ENCODE data around the gene C19orf53. TPM values are rescaled to one million over a fixed set of nuclear protein-coding genes. Genes with fewer than 3 reads are reported as not detected.

Gene C19orf53
- total RNA-seq, 4 donors from 2014 or later = 158 to 283 (median 222) TPM

- in situ Hi-C loops (cut with MboI; ENCODE audit: low sequenced_read_pairs in 4 of 4) = no loop called here
- H3K9me3 ChIP-seq = no peaks in the 10 kb centered on the region
Observed at GRCh38 chr19:13764101-13764807, 10.0 kb upstream of the C19orf53 start, which contains the start of gene MRI1. TSS of gene MRI1 (plus strand) at chr19:13764522. CDS start at chr19:13764589, 67 bp downstream.

GRCh38 chr19:13764821-13765394, 9.3 kb upstream of the C19orf53 start:
- Histone ChIP-seq H3K27ac (peak overlapping the region; percentile 65 to 80 (median 76)), H3K4me1 (peaks cover 8 to 9% of the 10 kb centered on the region in 2 donors), H3K9me3 (no peaks in the 10 kb centered on the region), H3K36me3 (peaks cover 0 to 46% of the 10 kb centered on the region in 2 donors), H3K27me3 (no peaks in the 10 kb centered on the region), H3K4me3 (peak overlapping the region; percentile 67 to 83 (median 72))
- intact Hi-C loops (cut with DNase I; ENCODE audit: low total_unique reads) (loop anchor here (2.0 kb wide), 1 partner anchor 16 kb away; no protein-coding TSS in a partner anchor), in situ Hi-C loops (cut with MboI; ENCODE audit: low sequenced_read_pairs in 4 of 4) (no loop called here)
- TF ChIP-seq POLR2A (IDR thresholded peaks at IDR 0.05) = no peak
- TF ChIP-seq, protein P1, sequence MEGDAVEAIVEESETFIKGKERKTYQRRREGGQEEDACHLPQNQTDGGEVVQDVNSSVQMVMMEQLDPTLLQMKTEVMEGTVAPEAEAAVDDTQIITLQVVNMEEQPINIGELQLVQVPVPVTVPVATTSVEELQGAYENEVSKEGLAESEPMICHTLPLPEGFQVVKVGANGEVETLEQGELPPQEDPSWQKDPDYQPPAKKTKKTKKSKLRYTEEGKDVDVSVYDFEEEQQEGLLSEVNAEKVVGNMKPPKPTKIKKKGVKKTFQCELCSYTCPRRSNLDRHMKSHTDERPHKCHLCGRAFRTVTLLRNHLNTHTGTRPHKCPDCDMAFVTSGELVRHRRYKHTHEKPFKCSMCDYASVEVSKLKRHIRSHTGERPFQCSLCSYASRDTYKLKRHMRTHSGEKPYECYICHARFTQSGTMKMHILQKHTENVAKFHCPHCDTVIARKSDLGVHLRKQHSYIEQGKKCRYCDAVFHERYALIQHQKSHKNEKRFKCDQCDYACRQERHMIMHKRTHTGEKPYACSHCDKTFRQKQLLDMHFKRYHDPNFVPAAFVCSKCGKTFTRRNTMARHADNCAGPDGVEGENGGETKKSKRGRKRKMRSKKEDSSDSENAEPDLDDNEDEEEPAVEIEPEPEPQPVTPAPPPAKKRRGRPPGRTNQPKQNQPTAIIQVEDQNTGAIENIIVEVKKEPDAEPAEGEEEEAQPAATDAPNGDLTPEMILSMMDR (IDR thresholded peaks at IDR 0.05 in 4 of 5, conservative IDR thresholded peaks at IDR 0.05 in 1 of 5) = no peak
- ATAC-seq (peak in 1 of 2 donors; percentile 19), DNase-seq (no peak)

More at GRCh38 chr19:13764101-13764807, 10.0 kb upstream of the C19orf53 start, which contains the start of gene MRI1:
- peaks cover 0 to 42% of the 10 kb centered on the region in 2 donors for H3K36me3 ChIP-seq
- peak within 1 kb of the TSS; percentile 65 to 80 (median 76) for H3K27ac ChIP-seq
- intact Hi-C loops (cut with DNase I; ENCODE audit: low total_unique reads) = loop anchor here (2.0 kb wide), 1 partner anchor 15 kb away; no protein-coding TSS in a partner anchor
- TF ChIP-seq POLR2A (IDR thresholded peaks at IDR 0.05) = no peak
- TF ChIP-seq, protein P1 (IDR thresholded peaks at IDR 0.05 in 4 of 5, conservative IDR thresholded peaks at IDR 0.05 in 1 of 5) = no peak
- H3K27me3 ChIP-seq = no peaks in the 10 kb centered on the region
- H3K4me3 ChIP-seq = peak within 1 kb of the TSS; percentile 67 to 83 (median 72)
- peaks cover 8 to 9% of the 10 kb centered on the region in 2 donors for H3K4me1 ChIP-seq
- DNase-seq = peak; percentile 40 to 63
- ATAC-seq = peak; percentile 82 to 83

DNA sequence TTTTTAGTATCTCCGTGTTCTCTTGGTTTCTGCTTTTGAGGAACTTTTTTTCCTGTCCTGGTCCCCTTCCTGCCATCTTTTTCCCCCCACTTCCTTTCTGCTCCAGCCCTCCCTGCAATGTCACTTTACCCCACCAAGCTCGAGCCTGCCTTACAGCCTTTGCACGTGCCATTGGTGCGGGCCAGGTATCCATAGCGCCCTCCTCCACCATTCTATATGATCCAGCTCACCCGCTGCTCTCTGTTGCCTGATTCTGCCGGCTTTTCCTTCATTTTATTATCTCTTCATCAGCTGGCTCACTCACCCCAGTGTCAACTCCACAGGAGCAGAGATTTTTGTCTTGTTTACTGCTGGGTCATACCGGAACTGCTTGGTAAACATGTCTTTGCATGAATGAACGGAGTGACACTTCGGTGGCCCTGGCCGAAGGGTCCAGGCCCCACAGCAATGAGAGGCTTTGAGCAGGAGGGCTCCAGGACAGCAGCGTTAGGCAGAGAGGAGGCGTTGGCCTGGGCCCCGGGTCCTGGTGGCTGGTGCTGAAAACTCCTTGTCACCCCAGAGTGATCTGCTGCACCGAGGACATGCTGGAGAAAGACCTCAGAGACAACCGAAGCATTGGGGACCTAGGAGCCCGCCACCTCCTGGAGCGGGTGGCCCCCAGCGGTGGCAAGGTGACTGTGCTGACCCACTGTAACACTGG, 8.7 kb upstream of the C19orf53 start:
- H3K36me3 ChIP-seq = peaks cover 0 to 52% of the 10 kb centered on the region in 2 donors
- TF ChIP-seq, protein P1 (IDR thresholded peaks at IDR 0.05 in 4 of 5, conservative IDR thresholded peaks at IDR 0.05 in 1 of 5) = no peak
- no peak for TF ChIP-seq POLR2A (IDR thresholded peaks at IDR 0.05)
- H3K27me3 ChIP-seq = no peaks in the 10 kb centered on the region
- H3K9me3 ChIP-seq = no peaks in the 10 kb centered on the region
- intact Hi-C loops (cut with DNase I; ENCODE audit: low total_unique reads) = loop anchor here (2.0 kb wide), 1 partner anchor 17 kb away; no protein-coding TSS in a partner anchor
- ATAC-seq (no peak), DNase-seq (no peak)
- peaks cover 8 to 9% of the 10 kb centered on the region in 2 donors for H3K4me1 ChIP-seq
- H3K4me3 ChIP-seq = peak overlapping the region; percentile 67 to 83 (median 72)
- in situ Hi-C loops (cut with MboI; ENCODE audit: low sequenced_read_pairs in 4 of 4) = no loop called here
- H3K27ac ChIP-seq = peak overlapping the region; percentile 65 to 80 (median 76)

DNA sequence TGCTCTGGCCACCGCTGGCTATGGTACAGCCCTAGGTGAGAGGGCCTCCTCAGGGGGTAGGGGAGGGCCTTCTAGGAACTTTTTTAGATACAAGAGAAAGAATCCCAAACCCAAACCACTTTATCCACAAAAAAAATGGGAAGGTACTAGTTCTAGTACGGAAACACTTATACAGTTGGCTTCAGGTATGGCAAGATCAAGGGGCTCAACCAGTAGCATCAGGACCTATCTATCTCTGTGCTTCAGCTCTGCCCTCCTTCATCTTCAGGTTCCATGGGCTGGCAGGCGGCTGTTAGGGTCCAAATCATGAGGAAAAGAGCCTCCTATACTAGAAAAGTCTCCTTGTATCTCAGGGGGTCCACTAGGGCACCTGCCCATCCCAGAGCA, 8.2 kb upstream of the C19orf53 start:
- Histone ChIP-seq H3K36me3 (peaks cover 0 to 52% of the 10 kb centered on the region in 2 donors), H3K9me3 (no peaks in the 10 kb centered on the region), H3K4me3 (no peak overlapping the region), H3K27ac (peak overlapping the region in 1 of 4 donors; percentile 80), H3K27me3 (no peaks in the 10 kb centered on the region), H3K4me1 (peaks cover 8 to 9% of the 10 kb centered on the region in 2 donors)
- no peak for ATAC-seq
- in situ Hi-C loops (cut with MboI; ENCODE audit: low sequenced_read_pairs in 4 of 4) = no loop called here
- intact Hi-C loops (cut with DNase I; ENCODE audit: low total_unique reads) = no loop called here
- DNase-seq = no peak
- TF ChIP-seq POLR2A (IDR thresholded peaks at IDR 0.05) = no peak
- TF ChIP-seq, protein P1 (IDR thresholded peaks at IDR 0.05 in 4 of 5, conservative IDR thresholded peaks at IDR 0.05 in 1 of 5) = no peak
